Fibroblast of lung (primary cell): ENCODE data around the gene RGS19. TPM values are rescaled to one million over a fixed set of nuclear protein-coding genes. Genes with fewer than 3 reads are reported as not detected.
A peak's percentile ranks its signal among the peaks of the same experiment; 100 is the strongest.

Experiments
- DNase-seq, 2 donors: peaks; one replicate each; pipeline versions ENCODE4 v3.0.0 to v3.0.0-alpha.2; 2010; ENCODE audit warnings: low read depth in 2 of 2
- H2AFZ ChIP-seq: 2 replicates; pipeline ENCODE4 v1.5.1; 2012; ENCODE audit warnings: low read length, control low read depth, inconsistent platforms
- H3K27ac ChIP-seq: 2 replicates; pipeline ENCODE4 v1.5.1; 2011; ENCODE audit warnings: low read length, control low read depth; ENCODE audit not compliant: insufficient read depth
- H3K27me3 ChIP-seq: 2 replicates; pipeline ENCODE4 v1.5.1; 2011; ENCODE audit warnings: mild to moderate bottlenecking, low read length; ENCODE audit not compliant: control insufficient read depth, insufficient read depth
- H3K36me3 ChIP-seq: 2 replicates; pipeline ENCODE4 v1.5.1; 2011; ENCODE audit warnings: low read length; ENCODE audit not compliant: control insufficient read depth, insufficient read depth
- H3K4me1 ChIP-seq: 2 replicates; pipeline ENCODE4 v1.5.1; 2011; ENCODE audit warnings: low read length; ENCODE audit not compliant: control insufficient read depth, insufficient read depth; ENCODE audit errors: extremely low read depth
- H3K4me2 ChIP-seq: 2 replicates; pipeline ENCODE4 v1.5.1; 2011; ENCODE audit warnings: low read length, control low read depth; ENCODE audit not compliant: insufficient read depth; ENCODE audit errors: extremely low read depth
- H3K4me3 ChIP-seq, 4 experiments: fragments of 200-600 bp in 1 of 4; sonication (generic) in 1 of 4; replicated peaks in 1 of 4; 2 replicates each; pipeline ENCODE4 v1.5.1; 2011 to 2016; ENCODE audit warnings: low read length in 4 of 4, low read depth in 3 of 4, mild to moderate bottlenecking in 3 of 4, control low read depth in 2 of 4, inconsistent platforms in 1 of 4, mixed read lengths in 1 of 4; ENCODE audit not compliant: insufficient read depth in 1 of 4; ENCODE audit errors: control extremely low read depth in 1 of 4
- H3K79me2 ChIP-seq: 2 replicates; pipeline ENCODE4 v1.5.1; 2012; ENCODE audit warnings: mild to moderate bottlenecking, low read length, inconsistent platforms; ENCODE audit not compliant: control insufficient read depth, insufficient read depth
- H3K9ac ChIP-seq: 2 replicates; pipeline ENCODE4 v1.5.1; 2011; ENCODE audit warnings: mild to moderate bottlenecking, low read length, control low read depth; ENCODE audit not compliant: insufficient read depth
- H3K9me3 ChIP-seq: 2 replicates; pipeline ENCODE4 v1.5.1; 2012; ENCODE audit warnings: low read depth, low read length; ENCODE audit not compliant: control insufficient read depth, insufficient read depth
- H4K20me1 ChIP-seq: 2 replicates; pipeline ENCODE4 v1.5.1; 2011; ENCODE audit warnings: low read length; ENCODE audit not compliant: control insufficient read depth, insufficient read depth; ENCODE audit errors: extremely low read depth
- EZH2 ChIP-seq: IDR thresholded peaks from 2 replicates; pipeline ENCODE4 v1.5.1; 2012; ENCODE audit warnings: low read length, control low read depth, mild to moderate bottlenecking; ENCODE audit errors: missing control alignments
- polyA plus RNA-seq, 2 donors: library from polyadenylated mRNA; depleted of rRNA in 1 of 2; stranded (reverse) in 1 of 2; unstranded in 1 of 2; fragments of >200 nt; gene quantifications; 2 replicates each; pipeline ENCODE4 v1.2.1, GENCODE V29; 2011 to 2012; ENCODE audit warnings: missing spikeins in 1 of 2
- total RNA-seq: library from RNA; depleted of rRNA; stranded (reverse); fragments of >200 nt; gene quantifications from 2 replicates; pipeline ENCODE4 v1.2.1, GENCODE V29; 2014
- TF ChIP-seq, protein P1 (sequence below), 2 donors: IDR thresholded peaks in 1 of 2; conservative IDR thresholded peaks in 1 of 2; 1 replicate in 1 of 2; 2 replicates in 1 of 2; pipeline ENCODE4 v1.5.1; 2011 to 2012; ENCODE audit warnings: low read length in 2 of 2, control low read depth in 1 of 2, inconsistent platforms in 1 of 2, low read depth in 1 of 2, mild to moderate bottlenecking in 1 of 2

The RGS19 gene
- total and polyA plus RNA-seq, 2 donors (not counting 1 experiment from before 2014, with no cell fraction given), result 5.8 to 9.1 TPM

DNA sequence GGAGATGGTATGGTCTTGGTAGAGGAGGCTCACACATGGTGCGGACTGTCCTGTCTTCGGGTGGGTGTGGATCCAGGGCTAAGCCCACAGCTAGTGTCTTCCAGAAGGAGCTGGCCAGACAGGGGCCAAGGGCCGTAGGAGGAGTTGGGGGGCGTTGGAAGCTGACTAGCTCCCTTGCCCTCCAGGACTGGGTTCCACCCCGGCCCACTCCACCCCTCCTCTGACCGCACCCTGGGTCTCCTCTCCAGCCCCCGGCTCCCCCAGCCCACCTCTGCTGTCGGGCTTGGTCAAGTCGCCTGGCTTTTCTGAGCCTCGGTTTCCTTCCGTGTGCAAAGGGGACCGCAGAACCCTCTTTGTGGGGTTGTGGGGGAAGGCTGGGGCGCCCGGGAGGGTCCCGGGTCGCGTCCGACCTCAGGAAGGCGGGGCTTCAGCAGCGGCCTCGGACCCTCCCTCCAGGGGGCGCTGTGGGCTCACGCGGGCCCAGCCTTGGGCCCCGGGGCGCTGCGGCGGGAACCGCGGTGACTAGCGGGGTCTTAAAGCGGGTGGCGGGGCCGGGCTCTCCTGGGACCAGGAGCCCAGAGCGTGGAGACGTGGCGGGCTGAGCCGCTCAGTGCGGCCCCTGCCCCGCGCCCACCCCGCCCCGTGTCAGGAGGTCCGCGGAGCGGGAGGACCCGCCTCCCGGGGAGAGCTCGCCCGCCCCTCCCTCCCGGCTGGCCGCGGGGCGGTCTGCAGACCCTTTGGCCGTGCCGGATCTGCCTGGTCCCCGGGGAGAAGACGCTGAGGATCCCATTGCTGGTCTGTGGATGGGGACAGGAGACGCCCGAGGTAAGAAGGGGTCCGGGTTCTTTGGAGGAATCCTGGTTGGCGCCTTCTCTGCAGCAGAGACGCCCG, 22.7 kb upstream of the RGS19 start:
- Histone ChIP-seq H3K79me2 (no peaks in the 10 kb centered on the region), H3K9ac (no peak overlapping the region), H3K27me3 (peaks cover 29% of the 10 kb centered on the region), H3K4me2 (no peak overlapping the region), H3K4me1 (no peaks in the 10 kb centered on the region), H3K9me3 (no peaks in the 10 kb centered on the region), H3K27ac (no peak overlapping the region), H3K36me3 (no peaks in the 10 kb centered on the region), H4K20me1 (no peaks in the 10 kb centered on the region), H2AFZ (no peak overlapping the region), H3K4me3 (no peak overlapping the region)
- DNase-seq, result no peak
- peak; percentile 79 for TF ChIP-seq EZH2
- TF ChIP-seq, protein P1, sequence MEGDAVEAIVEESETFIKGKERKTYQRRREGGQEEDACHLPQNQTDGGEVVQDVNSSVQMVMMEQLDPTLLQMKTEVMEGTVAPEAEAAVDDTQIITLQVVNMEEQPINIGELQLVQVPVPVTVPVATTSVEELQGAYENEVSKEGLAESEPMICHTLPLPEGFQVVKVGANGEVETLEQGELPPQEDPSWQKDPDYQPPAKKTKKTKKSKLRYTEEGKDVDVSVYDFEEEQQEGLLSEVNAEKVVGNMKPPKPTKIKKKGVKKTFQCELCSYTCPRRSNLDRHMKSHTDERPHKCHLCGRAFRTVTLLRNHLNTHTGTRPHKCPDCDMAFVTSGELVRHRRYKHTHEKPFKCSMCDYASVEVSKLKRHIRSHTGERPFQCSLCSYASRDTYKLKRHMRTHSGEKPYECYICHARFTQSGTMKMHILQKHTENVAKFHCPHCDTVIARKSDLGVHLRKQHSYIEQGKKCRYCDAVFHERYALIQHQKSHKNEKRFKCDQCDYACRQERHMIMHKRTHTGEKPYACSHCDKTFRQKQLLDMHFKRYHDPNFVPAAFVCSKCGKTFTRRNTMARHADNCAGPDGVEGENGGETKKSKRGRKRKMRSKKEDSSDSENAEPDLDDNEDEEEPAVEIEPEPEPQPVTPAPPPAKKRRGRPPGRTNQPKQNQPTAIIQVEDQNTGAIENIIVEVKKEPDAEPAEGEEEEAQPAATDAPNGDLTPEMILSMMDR (conservative IDR thresholded peaks at IDR 0.05 in 1 of 2, IDR thresholded peaks at IDR 0.05 in 1 of 2; ENCODE audit: low read depth in 1 of 2, low read length in 2 of 2), result peak; percentile 41 to 44

DNA sequence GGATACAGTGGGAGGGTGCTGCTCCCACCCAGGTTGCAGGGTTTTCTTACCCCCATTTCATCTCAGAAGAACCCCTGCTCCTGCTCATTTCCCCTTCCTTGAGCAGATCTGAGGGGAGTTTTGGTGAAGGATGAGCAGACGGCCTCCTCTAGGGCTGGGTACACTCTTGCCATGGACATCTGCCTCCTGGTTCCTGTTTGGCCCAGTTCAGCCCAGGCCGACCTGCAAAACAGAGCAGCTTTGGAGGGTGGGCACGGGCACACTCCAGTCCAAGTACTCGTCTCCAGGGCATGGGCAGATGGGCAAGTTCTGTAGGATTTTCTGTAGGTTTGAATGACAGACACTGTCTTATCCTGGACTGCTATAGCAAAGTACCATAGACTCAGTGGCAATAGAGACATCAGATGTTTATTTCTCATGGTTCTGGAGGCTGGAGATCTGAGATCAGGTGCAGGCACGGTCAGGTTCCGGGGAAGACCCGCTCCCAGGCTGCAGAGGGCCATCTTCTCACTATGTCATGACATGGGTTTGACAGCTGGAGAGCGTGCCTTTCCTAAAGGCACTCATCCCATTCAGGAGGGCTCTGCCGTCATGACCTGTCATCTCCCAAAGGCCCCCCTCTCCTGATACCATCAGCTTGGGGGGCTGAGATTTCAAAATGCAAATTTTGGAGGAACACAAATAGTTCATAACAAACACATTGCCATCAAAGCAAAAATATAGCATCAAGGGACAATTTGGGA, 21.8 kb upstream of the RGS19 start:
- H3K79me2 ChIP-seq, result no peaks in the 10 kb centered on the region
- H3K4me2 ChIP-seq, result no peak overlapping the region
- TF ChIP-seq, protein P1 (conservative IDR thresholded peaks at IDR 0.05 in 1 of 2, IDR thresholded peaks at IDR 0.05 in 1 of 2; ENCODE audit: low read depth in 1 of 2, low read length in 2 of 2), result no peak
- no peak for TF ChIP-seq EZH2
- no peaks in the 10 kb centered on the region for H3K4me1 ChIP-seq
- H4K20me1 ChIP-seq, result no peaks in the 10 kb centered on the region
- H3K9ac ChIP-seq, result no peak overlapping the region
- H3K4me3 ChIP-seq, result no peak overlapping the region
- no peaks in the 10 kb centered on the region for H3K36me3 ChIP-seq
- H2AFZ ChIP-seq, result no peak overlapping the region
- DNase-seq, result no peak
- H3K9me3 ChIP-seq, result no peaks in the 10 kb centered on the region
- peaks cover 29% of the 10 kb centered on the region for H3K27me3 ChIP-seq
- no peak overlapping the region for H3K27ac ChIP-seq

DNA sequence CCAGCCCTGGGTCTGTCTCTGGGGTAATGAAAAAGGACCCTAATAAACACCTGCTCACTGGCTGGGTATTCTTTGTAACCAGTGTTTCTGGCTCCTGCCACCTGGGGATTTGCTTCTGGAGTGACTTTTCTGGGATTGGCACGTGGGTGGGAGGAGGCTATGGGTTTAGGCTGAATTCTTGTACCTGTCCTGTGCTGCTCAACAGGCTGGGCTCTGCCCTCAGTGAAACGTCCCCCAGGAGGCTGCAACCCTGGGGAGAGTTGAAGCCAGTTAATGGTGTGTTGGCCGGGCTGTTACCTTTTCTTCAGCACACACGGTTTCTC, 21.2 kb upstream of the RGS19 start:
- no peak overlapping the region for H3K9ac ChIP-seq
- H2AFZ ChIP-seq, result no peak overlapping the region
- no peak for DNase-seq
- H3K27me3 ChIP-seq, result peaks cover 29% of the 10 kb centered on the region
- no peaks in the 10 kb centered on the region for H3K4me1 ChIP-seq
- TF ChIP-seq EZH2, result no peak
- TF ChIP-seq, protein P1 (conservative IDR thresholded peaks at IDR 0.05 in 1 of 2, IDR thresholded peaks at IDR 0.05 in 1 of 2; ENCODE audit: low read depth in 1 of 2, low read length in 2 of 2), result no peak
- no peaks in the 10 kb centered on the region for H4K20me1 ChIP-seq
- no peak overlapping the region for H3K27ac ChIP-seq
- no peaks in the 10 kb centered on the region for H3K79me2 ChIP-seq
- H3K36me3 ChIP-seq, result no peaks in the 10 kb centered on the region
- no peak overlapping the region for H3K4me2 ChIP-seq
- H3K4me3 ChIP-seq, result no peak overlapping the region
- H3K9me3 ChIP-seq, result no peaks in the 10 kb centered on the region
